Mesendoderm (in vitro differentiated cells): Measurements from ENCODE around the gene MAGEC1.

Experiments used
- DNase-seq: peaks from one replicate; pipeline ENCODE4 v3.0.0; 2013
- H2AK5ac ChIP-seq: 2 replicates; pipeline ENCODE4 v1.6.1; 2013; ENCODE audit warnings: low read length, inconsistent platforms
- H2BK120ac ChIP-seq: 2 replicates; pipeline ENCODE4 v1.6.1; 2013; ENCODE audit warnings: low read depth, mild to moderate bottlenecking, low read length, moderate library complexity, mixed read lengths
- H2BK15ac ChIP-seq: replicated peaks from 2 replicates; pipeline ENCODE4 v1.6.1; 2013; ENCODE audit warnings: low read depth, mild to moderate bottlenecking, moderate library complexity
- H2BK5ac ChIP-seq: 2 replicates; pipeline ENCODE4 v1.6.1; 2013; ENCODE audit warnings: low read length, inconsistent platforms
- H3K18ac ChIP-seq: 2 replicates; pipeline ENCODE4 v1.6.1; 2013; ENCODE audit warnings: mild to moderate bottlenecking, low read length, mixed read lengths
- H3K23ac ChIP-seq: one replicate; pipeline ENCODE4 v1.6.1; 2013; ENCODE audit warnings: low read length
- H3K27ac ChIP-seq: 2 replicates; pipeline ENCODE4 v1.5.1; 2013; ENCODE audit warnings: low read depth, mild to moderate bottlenecking, inconsistent platforms, low read length, moderate library complexity
- H3K27me3 ChIP-seq: 2 replicates; pipeline ENCODE4 v1.6.1; 2013; ENCODE audit warnings: low read length, control low read depth, mild to moderate bottlenecking, inconsistent platforms; ENCODE audit not compliant: insufficient read depth, poor library complexity
- H3K36me3 ChIP-seq: 2 replicates; pipeline ENCODE4 v1.6.1; 2013; ENCODE audit warnings: low read length, inconsistent platforms; ENCODE audit not compliant: control insufficient read depth, insufficient read depth
- H3K4ac ChIP-seq: one replicate; pipeline ENCODE4 v1.6.1; 2013; ENCODE audit warnings: low read depth, mild to moderate bottlenecking, low read length, moderate library complexity
- H3K4me1 ChIP-seq: 2 replicates; pipeline ENCODE4 v1.6.1; 2013; ENCODE audit warnings: low read depth, low read length, inconsistent platforms; ENCODE audit not compliant: control insufficient read depth
- H3K4me2 ChIP-seq: 2 replicates; pipeline ENCODE4 v1.6.1; 2013; ENCODE audit warnings: low read length
- H3K4me3 ChIP-seq: 2 replicates; pipeline ENCODE4 v1.5.1; 2013; ENCODE audit warnings: mild to moderate bottlenecking, low read length
- H3K56ac ChIP-seq: one replicate; pipeline ENCODE4 v1.6.1; 2013; ENCODE audit warnings: low read length
- H3K79me1 ChIP-seq: 2 replicates; pipeline ENCODE4 v1.6.1; 2013; ENCODE audit warnings: low read length, inconsistent platforms
- H3K79me2 ChIP-seq: 2 replicates; pipeline ENCODE4 v1.6.1; 2013; ENCODE audit warnings: mild to moderate bottlenecking, low read length; ENCODE audit not compliant: control insufficient read depth, insufficient read depth
- H3K9ac ChIP-seq: 2 replicates; pipeline ENCODE4 v1.6.1; 2013; ENCODE audit warnings: low read length, inconsistent platforms
- H4K5ac ChIP-seq: one replicate; pipeline ENCODE4 v1.6.1; 2013; ENCODE audit warnings: low read length
- H4K8ac ChIP-seq: one replicate; pipeline ENCODE4 v1.6.1; 2013; ENCODE audit warnings: low read depth, mild to moderate bottlenecking, control low read depth, low read length, moderate library complexity
- WGBS: extraction: QIAGEN DNeasy Blood & Tissue Kit; methylation state at CpG from one replicate; pipeline ENCODE4 v1.1.7; 2013; ENCODE audit warnings: low lambda C conversion rate, missing lambda C conversion rate; ENCODE audit not compliant: insufficient coverage; ENCODE audit errors: extremely low coverage; 5-methylcytosine and 5-hydroxymethylcytosine counted together

Gene MAGEC1

DNA sequence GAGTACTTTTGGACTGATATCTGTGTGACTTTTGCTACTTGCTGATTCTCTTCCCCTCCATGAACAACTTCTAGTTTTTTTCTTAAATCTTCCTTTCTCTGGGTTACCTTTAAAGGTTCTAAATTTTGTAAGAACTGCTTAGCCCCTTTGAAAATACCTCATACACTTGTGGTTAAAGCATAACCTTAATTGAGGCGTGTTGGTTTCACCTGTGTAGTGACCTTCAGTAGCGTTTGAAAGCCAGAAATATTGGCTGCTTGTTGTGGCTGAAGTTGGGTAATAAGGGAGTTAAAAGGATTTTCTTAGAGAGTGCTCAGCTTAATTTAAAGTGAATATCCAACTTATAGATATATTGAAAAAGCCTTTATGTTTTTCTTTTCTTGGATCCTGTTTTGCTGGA lies 32.0 kb downstream of the MAGEC1 start:
- no CpG with 5 or more reads among the region's 2 CpGs for WGBS
- Histone ChIP-seq H3K27ac (no peak overlapping the region), H4K5ac (no peak overlapping the region), H2BK120ac (no peak overlapping the region), H2BK5ac (no peak overlapping the region), H3K23ac (no peak overlapping the region), H4K8ac (no peak overlapping the region), H3K18ac (no peak overlapping the region), H3K9ac (no peak overlapping the region), H2AK5ac (no peak overlapping the region), H3K36me3 (no peaks in the 10 kb centered on the region), H3K56ac (no peak overlapping the region), H2BK15ac (no peak overlapping the region), H3K4me1 (no peaks in the 10 kb centered on the region), H3K4me3 (no peak overlapping the region), H3K79me2 (no peaks in the 10 kb centered on the region), H3K4ac (no peak overlapping the region), H3K27me3 (no peaks in the 10 kb centered on the region), H3K79me1 (no peaks in the 10 kb centered on the region), H3K4me2 (no peak overlapping the region)
- no peak for DNase-seq

DNA sequence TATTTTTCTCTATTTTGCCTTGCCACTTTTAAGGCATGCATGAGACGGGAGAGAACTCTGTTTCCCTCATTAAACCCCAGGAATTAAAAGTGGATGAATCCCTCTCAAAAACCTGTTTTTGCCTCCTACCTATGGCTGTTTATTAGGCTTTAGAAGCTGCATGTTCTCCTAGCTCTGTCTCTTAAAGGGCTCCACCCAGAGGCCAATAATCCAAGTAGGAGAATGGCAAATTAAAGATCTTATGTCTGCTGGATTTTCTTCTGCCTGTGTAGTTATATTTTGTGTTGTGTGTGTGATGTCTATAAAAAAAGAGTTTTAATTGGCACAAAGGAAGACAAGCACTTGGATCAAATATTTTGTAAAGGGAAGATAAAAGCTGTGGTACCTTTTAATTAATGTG lies 32.4 kb downstream of the MAGEC1 start:
- WGBS = no CpG with 5 or more reads among the region's 1 CpG
- DNase-seq = peak; percentile 26

DNA sequence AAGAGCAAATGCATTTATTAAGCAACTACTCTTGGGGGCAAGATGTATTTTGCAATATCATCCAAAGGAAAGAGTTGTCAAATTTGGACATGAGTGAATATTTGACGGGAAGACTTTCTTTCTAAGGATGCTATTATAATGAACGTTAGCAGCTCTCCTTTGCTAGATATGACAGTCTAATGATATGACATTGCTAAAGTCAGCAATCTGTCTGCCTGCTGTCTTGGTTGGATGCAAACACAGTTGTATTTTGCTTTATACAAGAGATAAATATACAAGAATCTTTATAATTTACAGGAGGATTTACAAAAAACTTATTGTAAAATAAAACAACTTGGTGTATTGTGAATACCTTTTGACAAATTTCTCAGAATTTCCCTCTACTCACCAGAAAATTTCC lies 37.5 kb downstream of the MAGEC1 start:
- Histone ChIP-seq H3K4ac (no peak overlapping the region), H3K56ac (no peak overlapping the region), H2BK15ac (no peak overlapping the region), H3K79me2 (no peaks in the 10 kb centered on the region), H3K4me1 (no peaks in the 10 kb centered on the region), H2AK5ac (no peak overlapping the region), H2BK5ac (no peak overlapping the region), H3K9ac (no peak overlapping the region), H3K4me3 (no peak overlapping the region), H4K8ac (no peak overlapping the region), H3K36me3 (no peaks in the 10 kb centered on the region), H3K27ac (no peak overlapping the region), H2BK120ac (no peak overlapping the region), H3K79me1 (no peaks in the 10 kb centered on the region), H3K23ac (no peak overlapping the region), H3K18ac (no peak overlapping the region), H4K5ac (no peak overlapping the region), H3K27me3 (no peaks in the 10 kb centered on the region), H3K4me2 (no peak overlapping the region)
- DNase-seq = no peak
- WGBS = no CpG with 5 or more reads among the region's 2 CpGs

More for the DNA sequence above, 32.4 kb downstream of the MAGEC1 start:
- H3K4me1 ChIP-seq = no peaks in the 10 kb centered on the region
- no peak overlapping the region for H2AK5ac ChIP-seq
- H3K23ac ChIP-seq = no peak overlapping the region
- no peaks in the 10 kb centered on the region for H3K27me3 ChIP-seq
- no peaks in the 10 kb centered on the region for H3K79me1 ChIP-seq
- no peak overlapping the region for H3K56ac ChIP-seq
- no peaks in the 10 kb centered on the region for H3K79me2 ChIP-seq
- no peak overlapping the region for H2BK120ac ChIP-seq
- no peak overlapping the region for H3K9ac ChIP-seq
- H3K4ac ChIP-seq = no peak overlapping the region
- no peak overlapping the region for H3K27ac ChIP-seq
- H4K5ac ChIP-seq = no peak overlapping the region
- no peak overlapping the region for H2BK5ac ChIP-seq
- H3K36me3 ChIP-seq = no peaks in the 10 kb centered on the region
- no peak overlapping the region for H3K4me3 ChIP-seq
- H3K4me2 ChIP-seq = no peak overlapping the region
- no peak overlapping the region for H3K18ac ChIP-seq
- no peak overlapping the region for H2BK15ac ChIP-seq
- H4K8ac ChIP-seq = no peak overlapping the region

DNA sequence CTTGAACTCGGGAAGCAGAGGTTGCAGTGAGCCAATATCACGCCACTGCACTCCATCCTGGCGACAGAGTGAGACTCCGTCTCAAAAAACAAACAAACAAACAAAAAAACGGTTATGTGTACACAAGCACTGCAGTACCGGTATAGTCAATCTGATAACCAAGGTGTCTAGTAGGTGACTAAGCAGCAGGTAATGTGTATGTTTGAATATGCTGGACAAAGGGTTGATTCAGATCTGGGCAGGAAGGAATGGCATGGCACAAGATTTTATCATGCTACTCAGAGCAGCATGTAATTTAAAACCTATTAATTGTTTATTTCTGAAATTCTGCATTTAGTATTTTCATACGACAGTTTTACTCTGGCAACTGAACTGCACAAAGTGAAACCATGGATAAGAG lies 41.7 kb downstream of the MAGEC1 start:
- no peak overlapping the region for H3K9ac ChIP-seq
- H3K4ac ChIP-seq = no peak overlapping the region
- no peak overlapping the region for H4K8ac ChIP-seq
- no peak overlapping the region for H2BK15ac ChIP-seq
- no peak overlapping the region for H4K5ac ChIP-seq
- no peaks in the 10 kb centered on the region for H3K79me1 ChIP-seq
- H2BK120ac ChIP-seq = no peak overlapping the region
- no peaks in the 10 kb centered on the region for H3K79me2 ChIP-seq
- no peak overlapping the region for H3K27ac ChIP-seq
- no peak overlapping the region for H2BK5ac ChIP-seq
- no CpG with 5 or more reads among the region's 7 CpGs for WGBS
- no peak overlapping the region for H3K23ac ChIP-seq
- H3K4me1 ChIP-seq = no peaks in the 10 kb centered on the region
- H2AK5ac ChIP-seq = no peak overlapping the region
- no peaks in the 10 kb centered on the region for H3K36me3 ChIP-seq
- H3K4me2 ChIP-seq = no peak overlapping the region
- no peak overlapping the region for H3K4me3 ChIP-seq
- no peak overlapping the region for H3K18ac ChIP-seq
- H3K27me3 ChIP-seq = no peaks in the 10 kb centered on the region
- DNase-seq = no peak
- H3K56ac ChIP-seq = no peak overlapping the region

DNA sequence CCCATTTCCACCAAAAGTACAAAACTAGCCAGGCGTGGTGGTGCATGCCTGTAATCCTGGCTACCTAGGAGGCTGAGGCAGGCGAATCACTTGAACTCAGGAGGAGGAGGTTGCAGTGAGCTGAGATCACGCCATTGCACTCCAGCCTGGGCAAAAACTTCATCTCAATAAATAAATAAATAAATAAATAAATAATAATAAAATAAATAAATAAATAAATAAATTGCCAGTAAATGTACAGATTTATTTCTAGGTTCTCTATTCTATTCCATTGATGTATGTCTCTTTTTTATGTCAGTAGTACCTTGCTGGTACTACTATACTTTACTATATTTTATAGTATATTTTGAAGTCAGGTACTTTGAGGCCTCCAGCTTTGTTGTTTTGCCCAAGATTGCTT lies 43.7 kb downstream of the MAGEC1 start:
- H3K4ac ChIP-seq = no peak overlapping the region
- WGBS = no CpG with 5 or more reads among the region's 3 CpGs
- H3K27ac ChIP-seq = no peak overlapping the region
- H2BK5ac ChIP-seq = no peak overlapping the region
- no peak overlapping the region for H3K4me3 ChIP-seq
- DNase-seq = no peak
- no peak overlapping the region for H3K9ac ChIP-seq
- no peak overlapping the region for H4K5ac ChIP-seq
- H3K79me1 ChIP-seq = no peaks in the 10 kb centered on the region
- H3K4me2 ChIP-seq = no peak overlapping the region
- no peak overlapping the region for H3K18ac ChIP-seq
- no peak overlapping the region for H2BK120ac ChIP-seq
- H4K8ac ChIP-seq = no peak overlapping the region
- H2AK5ac ChIP-seq = no peak overlapping the region
- H2BK15ac ChIP-seq = no peak overlapping the region
- no peaks in the 10 kb centered on the region for H3K79me2 ChIP-seq
- no peaks in the 10 kb centered on the region for H3K4me1 ChIP-seq
- no peaks in the 10 kb centered on the region for H3K36me3 ChIP-seq
- no peaks in the 10 kb centered on the region for H3K27me3 ChIP-seq
- no peak overlapping the region for H3K56ac ChIP-seq
- no peak overlapping the region for H3K23ac ChIP-seq

DNA sequence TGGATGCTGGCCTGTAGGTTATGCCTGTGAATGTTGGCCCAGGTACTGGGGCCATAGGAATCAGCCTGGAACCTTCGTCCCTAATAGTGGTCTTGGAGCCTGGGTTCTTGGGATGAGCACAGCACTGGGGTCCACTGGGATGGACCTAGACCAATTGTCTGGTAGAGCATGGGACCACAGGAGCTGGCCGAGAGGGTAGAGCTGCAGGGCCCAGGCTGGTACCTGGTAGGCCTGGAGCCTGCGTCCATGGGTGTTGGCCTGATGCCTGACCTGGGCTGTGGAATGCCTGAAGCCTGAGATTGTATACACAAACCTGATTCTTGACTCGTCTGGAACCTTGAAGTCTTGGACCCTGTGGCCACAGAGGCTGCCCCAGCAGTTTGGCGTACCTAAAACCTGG lies 48.9 kb downstream of the MAGEC1 start:
- no peak overlapping the region for H2BK120ac ChIP-seq
- H3K79me2 ChIP-seq = no peaks in the 10 kb centered on the region
- no CpG with 5 or more reads among the region's 5 CpGs for WGBS
- no peak overlapping the region for H4K5ac ChIP-seq
- no peak overlapping the region for H3K18ac ChIP-seq
- H3K4me3 ChIP-seq = no peak overlapping the region
- H3K4ac ChIP-seq = no peak overlapping the region
- no peak for DNase-seq
- no peak overlapping the region for H3K27ac ChIP-seq
- no peak overlapping the region for H3K56ac ChIP-seq
- H3K9ac ChIP-seq = no peak overlapping the region
- H3K79me1 ChIP-seq = no peaks in the 10 kb centered on the region
- H3K23ac ChIP-seq = no peak overlapping the region
- H3K4me1 ChIP-seq = no peaks in the 10 kb centered on the region
- no peak overlapping the region for H2BK5ac ChIP-seq
- no peak overlapping the region for H2AK5ac ChIP-seq
- no peak overlapping the region for H2BK15ac ChIP-seq
- H3K27me3 ChIP-seq = no peaks in the 10 kb centered on the region
- H4K8ac ChIP-seq = no peak overlapping the region
- no peak overlapping the region for H3K4me2 ChIP-seq
- no peaks in the 10 kb centered on the region for H3K36me3 ChIP-seq
